NT2/D1 (cell line): ENCODE data around the gene FRK.

ENCODE experiments used
- DNase-seq: peaks from one replicate; pipeline ENCODE4 v3.0.0-alpha.2; 2011; ENCODE audit warnings: low read depth, low spot score
- H3K27me3 ChIP-seq: 2 replicates; pipeline ENCODE4 v1.6.0; 2011; ENCODE audit warnings: mild to moderate bottlenecking; ENCODE audit not compliant: insufficient read length, insufficient read depth
- H3K36me3 ChIP-seq: 2 replicates; pipeline ENCODE4 v1.6.1; 2011; ENCODE audit warnings: mild to moderate bottlenecking, low read length, mixed read lengths; ENCODE audit not compliant: insufficient read depth, insufficient read length
- H3K4me1 ChIP-seq: 2 replicates; pipeline ENCODE4 v1.5.1; 2011; ENCODE audit not compliant: insufficient read depth, insufficient read length
- H3K4me3 ChIP-seq: 2 replicates; pipeline ENCODE4 v1.5.1; 2011; ENCODE audit warnings: low read depth; ENCODE audit not compliant: insufficient read length
- H3K9ac ChIP-seq: 2 replicates; pipeline ENCODE4 v1.6.0; 2011; ENCODE audit warnings: low read depth; ENCODE audit not compliant: insufficient read length
- H3K9me3 ChIP-seq: 2 replicates; pipeline ENCODE4 v1.5.1; 2011; ENCODE audit warnings: mild to moderate bottlenecking, low read length; ENCODE audit not compliant: insufficient read depth
- SUZ12 ChIP-seq: IDR thresholded peaks from 2 replicates; pipeline ENCODE4 v1.6.1; 2011; ENCODE audit not compliant: insufficient read length, insufficient read depth; ENCODE audit errors: extremely low read depth
- YY1 ChIP-seq: IDR thresholded peaks from 2 replicates; pipeline ENCODE4 v1.6.1; 2011; ENCODE audit not compliant: insufficient read length, insufficient read depth
- ZNF274 ChIP-seq: IDR thresholded peaks from 2 replicates; pipeline ENCODE4 v1.6.1; 2011; ENCODE audit warnings: mild to moderate bottlenecking, low read depth, low read length

Gene FRK

DNA sequence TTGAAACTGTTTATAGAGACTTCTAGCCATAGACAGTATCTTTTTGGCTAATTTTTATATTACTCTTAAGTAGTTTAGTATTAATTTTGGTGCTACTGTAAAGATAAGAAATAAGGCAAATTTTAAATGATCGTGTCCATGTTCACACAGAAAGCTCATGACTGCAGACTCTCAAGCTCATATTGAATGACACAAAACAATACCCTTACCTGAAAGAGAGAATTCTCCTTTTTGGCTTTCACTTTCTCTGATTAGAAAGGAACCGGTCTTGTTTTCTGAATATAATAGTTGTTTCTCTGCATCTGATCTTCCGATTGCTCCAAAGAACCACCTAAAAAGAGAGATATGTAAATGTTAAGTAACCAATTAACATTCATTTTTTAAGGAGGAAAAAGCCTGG, 57.0 kb downstream of the FRK start:
- no peak for DNase-seq
- Histone ChIP-seq H3K9ac (no peak overlapping the region), H3K36me3 (no peaks in the 10 kb centered on the region), H3K4me3 (no peak overlapping the region), H3K9me3 (no peaks in the 10 kb centered on the region), H3K27me3 (no peaks in the 10 kb centered on the region), H3K4me1 (no peaks in the 10 kb centered on the region)
- TF ChIP-seq ZNF274 (no peak), SUZ12 (no peak), YY1 (no peak)

DNA sequence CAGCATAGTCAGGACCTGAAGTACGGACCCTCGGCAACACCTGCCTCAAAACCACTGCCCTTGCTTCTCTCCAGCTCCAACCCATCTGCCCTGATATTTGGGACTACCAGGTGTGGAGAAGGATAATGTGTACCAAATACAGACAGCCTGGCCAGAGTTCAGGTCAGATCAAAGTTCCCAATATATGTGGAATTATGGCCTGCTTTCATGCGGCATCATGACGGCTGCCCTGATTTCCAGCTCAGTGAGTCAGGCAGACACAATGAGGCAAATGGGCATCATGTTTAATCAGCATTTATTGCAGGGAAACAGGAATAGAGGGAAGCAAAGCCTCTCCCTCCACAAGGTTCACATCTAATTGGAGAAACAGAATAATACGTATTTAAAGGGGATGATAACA, 57.9 kb downstream of the FRK start:
- H3K9me3 ChIP-seq: no peaks in the 10 kb centered on the region
- no peaks in the 10 kb centered on the region for H3K4me1 ChIP-seq
- H3K27me3 ChIP-seq: no peaks in the 10 kb centered on the region
- DNase-seq: no peak
- TF ChIP-seq YY1: no peak
- no peak for TF ChIP-seq SUZ12
- no peak for TF ChIP-seq ZNF274
- H3K4me3 ChIP-seq: no peak overlapping the region
- H3K36me3 ChIP-seq: no peaks in the 10 kb centered on the region
- H3K9ac ChIP-seq: no peak overlapping the region

DNA sequence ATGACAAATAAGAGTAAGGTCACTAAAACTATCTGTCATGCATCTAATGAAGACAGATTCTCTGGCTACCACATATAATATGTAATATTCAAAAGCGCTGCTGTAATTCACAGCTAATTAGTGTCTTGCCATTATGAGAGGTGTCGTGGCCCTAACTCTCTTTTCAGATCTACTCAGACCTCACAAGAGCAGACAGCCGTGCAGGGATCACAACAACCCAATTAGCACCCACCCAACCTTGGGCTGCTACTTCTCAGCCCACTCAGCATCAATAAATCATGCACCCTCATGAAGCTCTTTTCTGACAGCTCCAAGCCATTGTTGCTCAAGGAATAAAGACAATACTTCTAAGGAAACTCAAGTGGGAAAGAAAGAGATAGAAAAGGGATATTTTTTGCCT, 61.5 kb downstream of the FRK start:
- Histone ChIP-seq H3K9ac (no peak overlapping the region), H3K36me3 (no peaks in the 10 kb centered on the region), H3K4me3 (no peak overlapping the region), H3K27me3 (no peaks in the 10 kb centered on the region), H3K9me3 (no peaks in the 10 kb centered on the region), H3K4me1 (no peaks in the 10 kb centered on the region)
- TF ChIP-seq YY1 (no peak), SUZ12 (no peak), ZNF274 (no peak)
- DNase-seq: no peak

DNA sequence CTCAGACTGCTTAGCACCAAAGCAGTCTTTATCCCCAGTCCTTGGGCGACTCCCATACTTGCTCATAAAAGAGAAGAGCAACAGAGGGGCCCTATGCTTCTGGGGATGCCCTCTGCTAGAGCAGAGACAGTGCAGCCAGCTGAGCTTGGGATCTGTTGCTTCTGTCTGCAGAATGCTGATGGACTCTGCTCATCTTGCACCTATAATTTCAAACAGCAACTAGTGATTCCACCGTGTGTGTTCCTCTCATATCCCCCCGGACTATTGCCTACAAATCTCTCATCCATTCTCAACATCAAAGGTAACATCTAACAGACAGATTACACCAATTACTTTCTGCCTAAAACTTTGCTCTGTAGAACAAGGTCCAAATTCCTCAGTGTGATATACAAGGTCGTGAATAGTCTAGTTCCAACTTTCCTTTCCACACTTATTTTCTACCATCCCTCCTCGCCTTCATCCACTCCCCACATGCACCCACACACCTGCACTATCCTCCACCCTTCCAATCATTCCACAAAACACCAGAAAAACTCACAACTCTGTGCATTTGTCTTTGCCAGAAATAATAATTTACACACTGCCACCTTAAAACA, 62.6 kb downstream of the FRK start:
- H3K9ac ChIP-seq: no peak overlapping the region
- no peaks in the 10 kb centered on the region for H3K27me3 ChIP-seq
- no peaks in the 10 kb centered on the region for H3K9me3 ChIP-seq
- no peaks in the 10 kb centered on the region for H3K4me1 ChIP-seq
- TF ChIP-seq ZNF274: no peak
- no peak for TF ChIP-seq YY1
- TF ChIP-seq SUZ12: no peak
- no peaks in the 10 kb centered on the region for H3K36me3 ChIP-seq
- H3K4me3 ChIP-seq: no peak overlapping the region
- DNase-seq: no peak

DNA sequence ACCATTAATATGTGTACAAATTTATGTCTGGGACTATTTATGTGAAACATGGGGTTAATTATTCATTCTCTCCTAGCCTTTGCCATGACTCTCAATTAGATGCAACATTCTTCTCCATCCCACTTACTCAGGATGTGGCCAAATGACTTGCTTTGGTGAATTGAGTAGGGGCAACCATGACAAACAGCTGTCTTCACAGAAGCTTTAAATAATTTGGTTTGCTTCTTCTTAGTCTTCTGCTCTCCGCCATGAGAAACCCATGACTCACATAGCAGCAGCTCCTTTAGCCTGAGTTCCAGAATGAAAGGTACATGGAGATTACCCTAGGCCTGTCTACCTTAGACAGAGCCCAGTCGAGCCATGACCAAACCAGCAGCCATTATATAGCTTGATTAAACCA, 74.7 kb downstream of the FRK start:
- Histone ChIP-seq H3K9me3 (peaks cover 3% of the 10 kb centered on the region; the same call in 1 of the 2 replicates), H3K4me1 (no peaks in the 10 kb centered on the region), H3K9ac (no peak overlapping the region), H3K4me3 (no peak overlapping the region), H3K36me3 (no peaks in the 10 kb centered on the region), H3K27me3 (no peaks in the 10 kb centered on the region)
- no peak for TF ChIP-seq SUZ12
- TF ChIP-seq YY1: no peak
- TF ChIP-seq ZNF274: no peak
- no peak for DNase-seq

DNA sequence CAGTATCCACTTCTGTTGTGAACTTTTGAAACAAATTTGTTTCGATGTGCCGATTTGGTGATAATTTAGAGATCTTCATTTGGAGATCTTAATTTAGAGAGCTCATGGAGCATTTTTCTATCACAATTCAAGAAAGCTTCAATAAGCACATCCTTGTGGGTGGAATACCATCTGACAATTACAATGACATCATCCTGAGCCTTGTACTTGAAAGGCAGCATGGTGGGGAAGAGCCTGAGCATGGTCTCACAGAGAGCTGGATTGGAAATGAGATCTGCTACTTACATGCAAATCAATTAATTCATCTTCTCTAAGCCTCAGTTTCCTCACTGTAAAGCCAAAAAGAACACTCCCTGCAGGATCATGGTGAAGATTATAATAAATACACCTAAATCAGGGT, 75.9 kb downstream of the FRK start:
- H3K36me3 ChIP-seq: no peaks in the 10 kb centered on the region
- no peaks in the 10 kb centered on the region for H3K27me3 ChIP-seq
- H3K9me3 ChIP-seq: no peaks in the 10 kb centered on the region
- H3K9ac ChIP-seq: no peak overlapping the region
- no peak for DNase-seq
- no peak overlapping the region for H3K4me3 ChIP-seq
- H3K4me1 ChIP-seq: no peaks in the 10 kb centered on the region
- TF ChIP-seq ZNF274 (no peak), SUZ12 (no peak), YY1 (no peak)

- no peak for DNase-seq
- no peaks in the 10 kb centered on the region for H3K27me3 ChIP-seq
- H3K4me1 ChIP-seq: no peaks in the 10 kb centered on the region
- no peaks in the 10 kb centered on the region for H3K36me3 ChIP-seq
- no peak overlapping the region for H3K9ac ChIP-seq
- TF ChIP-seq SUZ12: no peak
- TF ChIP-seq YY1: no peak
- no peak for TF ChIP-seq ZNF274
- no peak overlapping the region for H3K4me3 ChIP-seq
- no peaks in the 10 kb centered on the region for H3K9me3 ChIP-seq
Observed at GRCh38 chr6:115983998-115984397, 76.7 kb downstream of the FRK start.

- no peak for TF ChIP-seq SUZ12
- no peak for TF ChIP-seq YY1
- TF ChIP-seq ZNF274: no peak
- Histone ChIP-seq H3K27me3 (no peaks in the 10 kb centered on the region), H3K4me3 (no peak overlapping the region), H3K9me3 (no peaks in the 10 kb centered on the region), H3K9ac (no peak overlapping the region), H3K4me1 (no peaks in the 10 kb centered on the region), H3K36me3 (no peaks in the 10 kb centered on the region)
- no peak for DNase-seq
Observed at GRCh38 chr6:115982453-115982852, 78.2 kb downstream of the FRK start.
